GM18517 (cell line): ENCODE measurements around the gene ZCCHC9.
"Not testable (repeated sequence)": the region's sequence is repeated elsewhere in the genome, so short reads cannot be mapped to it uniquely, and the experiment has no call there.

Experiments
- ATAC-seq: cut with Tn5 transposase; IDR thresholded peaks from one replicate; pipeline ENCODE4 v1.9.1; 2021; ENCODE audit warnings: mild to moderate bottlenecking, moderate library complexity; ENCODE audit not compliant: unreplicated experiment

Gene ZCCHC9

GRCh38 chr5:81305785-81306184 is 4.4 kb downstream of the ZCCHC9 start:
- no peak for ATAC-seq

- ATAC-seq, result no peak
Observed at GRCh38 chr5:81308836-81309235, 7.4 kb downstream of the ZCCHC9 start.

GRCh38 chr5:81310402-81311063 is 9.1 kb downstream of the ZCCHC9 start:
- no peak for ATAC-seq

- ATAC-seq, result no peak
Observed at GRCh38 chr5:81313278-81313677, 11.9 kb downstream of the ZCCHC9 start.

- no peak for ATAC-seq
Observed at GRCh38 chr5:81313686-81314085, 12.3 kb downstream of the ZCCHC9 start.

GRCh38 chr5:81314581-81314980 is 13.2 kb downstream of the ZCCHC9 start:
- ATAC-seq, result no peak

- no peak for ATAC-seq
Observed at GRCh38 chr5:81315336-81315735, 13.9 kb downstream of the ZCCHC9 start.

GRCh38 chr5:81315830-81316229 is 14.4 kb downstream of the ZCCHC9 start:
- no peak for ATAC-seq

GRCh38 chr5:81316571-81316970 is 15.2 kb downstream of the ZCCHC9 start:
- ATAC-seq, result no peak

GRCh38 chr5:81317536-81317935 is 16.1 kb downstream of the ZCCHC9 start:
- ATAC-seq, result no peak

GRCh38 chr5:81326554-81326953 is 25.2 kb downstream of the ZCCHC9 start:
- no peak for ATAC-seq

- no peak for ATAC-seq
Observed at GRCh38 chr5:81334304-81335061, 33.1 kb downstream of the ZCCHC9 start.

GRCh38 chr5:81335946-81336345 is 34.6 kb downstream of the ZCCHC9 start:
- no peak for ATAC-seq

- no peak for ATAC-seq
Observed at GRCh38 chr5:81336556-81336955, 35.2 kb downstream of the ZCCHC9 start.

- no peak for ATAC-seq
Observed at GRCh38 chr5:81337803-81338202, 36.4 kb downstream of the ZCCHC9 start.

- ATAC-seq, result not testable (repeated sequence)
Observed at GRCh38 chr5:81338213-81338612, 36.8 kb downstream of the ZCCHC9 start.

GRCh38 chr5:81344736-81345135 is 43.3 kb downstream of the ZCCHC9 start:
- ATAC-seq, result no peak

GRCh38 chr5:81345411-81346003 is 44.1 kb downstream of the ZCCHC9 start:
- ATAC-seq, result no peak

- ATAC-seq, result no peak
Observed at GRCh38 chr5:81349161-81349560, 47.8 kb downstream of the ZCCHC9 start.

GRCh38 chr5:81350507-81350906 is 49.1 kb downstream of the ZCCHC9 start:
- ATAC-seq, result no peak

- ATAC-seq, result no peak
Observed at GRCh38 chr5:81353189-81353588, 51.8 kb downstream of the ZCCHC9 start.

GRCh38 chr5:81354093-81354492 is 52.7 kb downstream of the ZCCHC9 start:
- ATAC-seq, result no peak
